Left cardiac atrium (tissue), 4 donors: ENCODE data around the gene SLC25A22. TPM values are rescaled to one million over a fixed set of nuclear protein-coding genes. Genes with fewer than 3 reads are reported as not detected.

Experiments used
- ATAC-seq, 2 donors: fragments of 200-7000 bp; cut with Tn5 transposase; one replicate each; pipeline ENCODE4 v1.9.1; 2020; ENCODE audit warnings: mild to moderate bottlenecking in 2 of 2, moderate library complexity in 2 of 2
- DNase-seq: peaks from one replicate; pipeline ENCODE4 v3.0.0-alpha.2; 2020
- intact Hi-C, 2 donors: fragments of 100-400 bp; cut with DNase I; formaldehyde crosslinking; loops; one replicate each; pipeline versions ENCODE4 v1.14.1 to v1.15.1; 2022 to 2023
- long read RNA-seq: library from polyadenylated mRNA; unstranded; transcript quantifications from one replicate; pipeline ENCODE4 v2.0.0, GENCODE V29; 2021
- total RNA-seq, 2 donors: library from RNA; stranded (reverse); fragmentation: NEBNext Ultra II Directional; extraction: Animal tissue kit (Norgen Biotek cat#: 25700); gene quantifications; one replicate each; pipeline ENCODE4 v1.2.1, GENCODE V29; 2021
- donor health status: DM: no; HTN: yes; CAD: no.
- donor health status: DM: no; HTN: yes; CAD: no; lungs with severe emphysema.
- donor health status: DM: yes; HTN: yes; CAD: no.
- donor health status: Dilated cardiomyopathy.

The SLC25A22 gene
- 10 to 100 TPM in 1 of 2 donors, 1 to 10 TPM in 1; 6.5 to 11.6 TPM for total RNA-seq
- long read RNA-seq, transcript SLC25A22-228 (10 exons, 2,692 nt), result major isoform, 6 of 11 reads
- long read RNA-seq, partial matches to known transcripts, result 3 of 11 reads
- long read RNA-seq, other reads (novel, unspliced or antisense), result 2 of 11 reads

- peak; percentile 85 for DNase-seq
- peak; percentile 71 to 75 for ATAC-seq
- intact Hi-C loops, result no loop called here
These were observed at the start of gene SLC25A22 for GRCh38 chr11:798093-798713. TSS of gene SLC25A22 (minus strand) at chr11:798281. CDS start at chr11:795006, 3,275 bp downstream.

- no peak for ATAC-seq
- intact Hi-C loops, result loop anchor here in 1 of 2 donors (5.0 kb wide), 1 partner anchor 204 kb away; no protein-coding TSS in a partner anchor
- no peak for DNase-seq
These were observed 49.8 kb upstream of the SLC25A22 start for GRCh38 chr11:847876-848275.

- DNase-seq (no peak), ATAC-seq (no peak)
- intact Hi-C loops, result loop anchor here in 1 of 2 donors (5.0 kb wide), 1 partner anchor 206 kb away; no protein-coding TSS in a partner anchor
These were observed 48.5 kb upstream of the SLC25A22 start for GRCh38 chr11:846496-847098.

GRCh38 chr11:845872-846495 is 47.9 kb upstream of the SLC25A22 start:
- intact Hi-C loops, result loop anchor here in 1 of 2 donors (5.0 kb wide), 1 partner anchor 206 kb away; no protein-coding TSS in a partner anchor
- no peak for ATAC-seq
- DNase-seq, result no peak

- intact Hi-C loops, result loop anchor here in 1 of 2 donors (5.0 kb wide), 1 partner anchor 207 kb away; no protein-coding TSS in a partner anchor
- ATAC-seq, result peak; percentile 50 to 56
These were observed 46.9 kb upstream of the SLC25A22 start for GRCh38 chr11:844693-845644.

GRCh38 chr11:843818-844692 is 46.0 kb upstream of the SLC25A22 start:
- intact Hi-C loops, result no loop called here

More at GRCh38 chr11:844693-845644, 46.9 kb upstream of the SLC25A22 start:
- DNase-seq, result peak; percentile 92

GRCh38 chr11:843086-843734 is 45.1 kb upstream of the SLC25A22 start:
- ATAC-seq (peak; percentile 0), DNase-seq (no peak)
- intact Hi-C loops, result no loop called here

More at GRCh38 chr11:843818-844692, 46.0 kb upstream of the SLC25A22 start:
- ATAC-seq (peak; percentile 47 to 52), DNase-seq (peak; percentile 96)

- ATAC-seq (peak; percentile 52 to 53), DNase-seq (peak; percentile 94)
- intact Hi-C loops, result no loop called here
These were observed 44.4 kb upstream of the SLC25A22 start, which contains the start of the genes POLR2L and TSPAN4 for GRCh38 chr11:842370-843002. TSS of gene POLR2L (minus strand) at chr11:842529. CDS start at chr11:842508, 21 bp downstream. TSS of gene TSPAN4 (plus strand) at chr11:842852. CDS start at chr11:850305, 7,453 bp downstream.

- peak; percentile 1 to 2 for ATAC-seq
- intact Hi-C loops, result no loop called here
These were observed 43.9 kb upstream of the SLC25A22 start for GRCh38 chr11:841981-842369.

GRCh38 chr11:839875-840617 is 42.0 kb upstream of the SLC25A22 start:
- no peak for DNase-seq
- intact Hi-C loops, result no loop called here
- ATAC-seq, result no peak

More at GRCh38 chr11:841981-842369, 43.9 kb upstream of the SLC25A22 start:
- DNase-seq, result no peak

- ATAC-seq, result no peak
- DNase-seq, result no peak
- intact Hi-C loops, result no loop called here
These were observed 41.2 kb upstream of the SLC25A22 start for GRCh38 chr11:839280-839623.

- ATAC-seq, result no peak
- intact Hi-C loops, result no loop called here
- no peak for DNase-seq
These were observed 40.6 kb upstream of the SLC25A22 start for GRCh38 chr11:838441-839279.

GRCh38 chr11:837990-838307 is 39.9 kb upstream of the SLC25A22 start:
- ATAC-seq (no peak), DNase-seq (no peak)
- intact Hi-C loops, result no loop called here

GRCh38 chr11:837189-837989 is 39.3 kb upstream of the SLC25A22 start:
- DNase-seq (no peak), ATAC-seq (no peak)
- intact Hi-C loops, result no loop called here
